ENCODE results near the gene GPR162. TPM values are rescaled to one million over a fixed set of nuclear protein-coding genes. Genes with fewer than 3 reads are reported as not detected.

The GPR162 gene
- total and polyA plus RNA-seq, 7 donors = 0.50 to 2.8 (median 1.0) TPM

DNA sequence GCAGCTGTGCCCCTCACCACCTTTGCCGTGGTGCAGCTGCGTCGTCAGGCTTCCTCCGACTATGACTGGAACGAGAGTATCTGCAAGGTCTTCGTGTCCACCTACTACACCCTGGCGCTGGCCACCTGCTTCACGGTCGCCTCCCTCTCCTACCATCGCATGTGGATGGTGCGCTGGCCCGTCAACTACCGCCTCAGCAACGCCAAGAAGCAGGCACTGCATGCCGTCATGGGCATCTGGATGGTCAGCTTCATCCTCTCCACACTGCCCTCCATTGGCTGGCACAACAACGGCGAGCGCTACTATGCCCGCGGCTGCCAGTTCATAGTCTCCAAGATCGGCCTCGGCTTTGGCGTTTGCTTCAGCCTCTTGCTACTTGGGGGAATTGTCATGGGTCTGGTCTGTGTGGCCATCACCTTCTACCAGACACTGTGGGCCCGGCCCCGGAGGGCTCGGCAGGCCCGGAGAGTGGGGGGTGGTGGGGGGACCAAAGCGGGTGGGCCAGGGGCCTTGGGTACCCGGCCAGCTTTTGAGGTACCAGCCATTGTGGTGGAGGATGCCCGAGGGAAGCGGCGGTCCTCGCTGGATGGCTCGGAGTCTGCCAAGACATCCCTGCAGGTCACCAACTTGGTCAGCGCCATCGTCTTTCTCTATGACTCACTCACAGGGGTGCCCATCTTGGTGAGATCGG is 2.6 kb downstream of the GPR162 start:
- Histone ChIP-seq H3K36me3 (ENCODE audit: insufficient read depth in 1 of 2, low read depth in 1 of 2) (no peaks in the 10 kb centered on the region), H3K27ac (no peak overlapping the region), H3K27me3 (ENCODE audit: insufficient read depth in 3 of 3, low read length in 2 of 3) (peaks cover 0 to 68% (median 17%) of the 10 kb centered on the region in 3 donors), H3K4me3 (no peak overlapping the region), H3K9me3 (no peaks in the 10 kb centered on the region), H3K4me1 (peaks cover 3% of the 10 kb centered on the region)
- TF ChIP-seq, protein P1, sequence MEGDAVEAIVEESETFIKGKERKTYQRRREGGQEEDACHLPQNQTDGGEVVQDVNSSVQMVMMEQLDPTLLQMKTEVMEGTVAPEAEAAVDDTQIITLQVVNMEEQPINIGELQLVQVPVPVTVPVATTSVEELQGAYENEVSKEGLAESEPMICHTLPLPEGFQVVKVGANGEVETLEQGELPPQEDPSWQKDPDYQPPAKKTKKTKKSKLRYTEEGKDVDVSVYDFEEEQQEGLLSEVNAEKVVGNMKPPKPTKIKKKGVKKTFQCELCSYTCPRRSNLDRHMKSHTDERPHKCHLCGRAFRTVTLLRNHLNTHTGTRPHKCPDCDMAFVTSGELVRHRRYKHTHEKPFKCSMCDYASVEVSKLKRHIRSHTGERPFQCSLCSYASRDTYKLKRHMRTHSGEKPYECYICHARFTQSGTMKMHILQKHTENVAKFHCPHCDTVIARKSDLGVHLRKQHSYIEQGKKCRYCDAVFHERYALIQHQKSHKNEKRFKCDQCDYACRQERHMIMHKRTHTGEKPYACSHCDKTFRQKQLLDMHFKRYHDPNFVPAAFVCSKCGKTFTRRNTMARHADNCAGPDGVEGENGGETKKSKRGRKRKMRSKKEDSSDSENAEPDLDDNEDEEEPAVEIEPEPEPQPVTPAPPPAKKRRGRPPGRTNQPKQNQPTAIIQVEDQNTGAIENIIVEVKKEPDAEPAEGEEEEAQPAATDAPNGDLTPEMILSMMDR (IDR thresholded peaks at IDR 0.05) = no peak
- intact Hi-C loops (cut with DNase I) = loop anchor here in 1 of 2 donors (10.0 kb wide), 1 partner anchor 69 kb away; the partner anchor contains the start of gene MLF2
- ATAC-seq (no peak), DNase-seq (no peak)
- WGBS, 3 donors = 73 to 84% (median 82%) methylated on average over 32 to 37 of the region's 37 CpGs

DNA sequence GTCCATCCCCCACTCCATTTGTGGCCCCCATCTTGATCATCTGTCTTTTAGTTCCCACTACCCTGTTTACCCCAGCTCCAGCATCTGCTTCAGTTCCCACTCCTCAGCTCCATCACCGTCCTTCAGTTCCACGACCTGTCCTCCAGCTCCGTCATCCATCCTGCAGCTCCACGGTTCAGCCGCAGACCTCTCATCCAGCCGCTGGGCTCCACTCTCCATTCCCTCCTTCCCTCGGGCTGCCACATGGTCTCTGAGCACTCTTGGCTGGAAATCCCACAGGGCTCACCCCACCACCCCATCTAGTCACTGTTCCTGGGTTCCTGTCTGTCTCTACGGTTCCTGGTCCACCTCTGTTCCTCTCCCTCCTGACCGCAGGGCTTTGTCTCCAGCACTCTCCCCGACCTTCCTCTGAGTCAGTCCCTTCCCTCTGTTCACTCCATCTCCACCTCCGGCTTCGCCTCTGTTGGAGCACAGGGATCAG is 3.3 kb downstream of the GPR162 start:
- WGBS, 3 donors = 46 to 56% (median 46%) methylated on average over 12 of the region's 12 CpGs
- no peak overlapping the region for H3K27ac ChIP-seq

DNA sequence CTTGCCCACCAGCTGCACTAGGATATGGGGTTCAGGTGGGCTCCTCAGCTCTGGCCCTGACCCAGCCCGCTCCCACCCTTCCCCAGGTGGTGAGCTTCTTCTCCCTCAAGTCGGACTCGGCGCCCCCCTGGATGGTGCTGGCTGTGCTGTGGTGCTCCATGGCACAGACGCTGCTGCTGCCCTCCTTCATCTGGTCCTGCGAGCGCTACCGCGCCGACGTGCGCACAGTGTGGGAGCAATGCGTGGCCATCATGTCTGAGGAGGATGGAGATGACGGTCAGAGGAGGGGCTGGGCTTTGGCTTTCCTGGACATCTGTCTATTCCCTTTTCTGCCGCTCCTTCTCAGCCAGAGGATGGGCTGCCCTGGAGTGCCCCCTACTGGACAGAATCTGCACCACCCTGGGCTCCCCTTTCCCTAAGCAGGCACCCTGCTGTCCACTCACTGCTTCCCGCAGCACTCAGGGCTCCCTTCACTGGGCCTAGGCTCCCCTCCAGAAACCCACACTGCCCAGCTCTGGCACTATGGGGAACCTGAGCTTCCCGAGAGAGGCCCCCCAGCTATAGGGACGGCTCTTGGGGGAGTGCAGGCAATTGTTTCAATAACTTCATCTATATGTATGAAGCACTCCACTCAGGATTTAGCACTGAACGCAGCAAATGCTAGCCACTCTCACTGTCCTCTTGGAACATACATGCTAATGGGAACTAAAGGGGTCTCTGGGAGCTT is 3.9 kb downstream of the GPR162 start:
- Histone ChIP-seq H3K4me1 (peaks cover 3% of the 10 kb centered on the region), H3K4me3 (no peak overlapping the region), H3K27me3 (ENCODE audit: insufficient read depth in 3 of 3, low read length in 2 of 3) (peaks cover 0 to 70% (median 15%) of the 10 kb centered on the region in 3 donors), H3K9me3 (no peaks in the 10 kb centered on the region), H3K36me3 (ENCODE audit: insufficient read depth in 1 of 2, low read depth in 1 of 2) (no peaks in the 10 kb centered on the region), H3K27ac (no peak overlapping the region)
- WGBS, 3 donors = 10 to 12% (median 12%) methylated on average over 17 to 19 of the region's 19 CpGs
- peak; percentile 83 to 89 for DNase-seq
- TF ChIP-seq, protein P1 (IDR thresholded peaks at IDR 0.05) = peak; percentile 87
- peak; percentile 79 to 83 (median 82) for ATAC-seq
- intact Hi-C loops (cut with DNase I) = loop anchor here (2.0 to 10.0 kb wide), 4 partner anchors 71 to 208 kb away; partner anchors contain the start of gene MLF2 (in 2 of the 2)

More for the DNA sequence above, 3.3 kb downstream of the GPR162 start:
- Histone ChIP-seq H3K27me3 (ENCODE audit: insufficient read depth in 3 of 3, low read length in 2 of 3) (peaks cover 0 to 73% (median 15%) of the 10 kb centered on the region in 3 donors), H3K9me3 (no peaks in the 10 kb centered on the region), H3K4me1 (peaks cover 3% of the 10 kb centered on the region), H3K36me3 (ENCODE audit: insufficient read depth in 1 of 2, low read depth in 1 of 2) (no peaks in the 10 kb centered on the region), H3K4me3 (no peak overlapping the region)
- TF ChIP-seq, protein P1 (IDR thresholded peaks at IDR 0.05) = no peak
- ATAC-seq = no peak
- DNase-seq = no peak
- intact Hi-C loops (cut with DNase I) = loop anchor here (5.0 to 10.0 kb wide), 3 partner anchors 70 to 208 kb away; partner anchors contain the start of gene MLF2 (in 2 of the 2)

DNA sequence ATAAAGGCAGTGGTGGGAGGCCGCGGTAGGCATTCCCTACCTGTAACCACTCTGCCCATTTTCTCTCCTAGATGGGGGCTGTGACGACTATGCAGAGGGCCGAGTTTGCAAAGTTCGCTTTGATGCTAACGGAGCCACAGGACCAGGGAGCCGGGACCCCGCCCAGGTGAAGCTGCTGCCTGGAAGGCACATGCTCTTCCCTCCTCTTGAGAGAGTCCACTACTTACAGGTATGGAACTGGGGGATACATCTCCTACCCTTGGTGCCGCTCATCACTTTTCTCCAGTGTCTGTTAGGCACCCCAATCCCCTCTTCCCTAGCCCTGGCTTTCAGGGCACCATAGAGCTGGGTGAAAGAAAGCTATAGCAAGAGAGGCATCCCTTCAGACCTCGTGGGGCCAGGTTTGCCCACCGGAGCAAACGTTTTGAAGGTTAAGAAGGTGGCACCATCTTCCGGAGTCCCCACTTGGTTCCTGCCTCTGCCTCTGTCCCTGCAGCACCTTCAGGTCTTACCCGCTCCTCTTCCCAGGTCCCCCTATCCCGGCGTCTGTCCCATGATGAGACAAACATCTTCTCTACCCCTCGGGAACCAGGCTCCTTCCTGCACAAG is 4.6 kb downstream of the GPR162 start:
- WGBS, 3 donors = 80 to 85% (median 84%) methylated on average over 17 of the region's 17 CpGs
- no peak overlapping the region for H3K27ac ChIP-seq
- H3K4me1 ChIP-seq = peaks cover 3% of the 10 kb centered on the region
- DNase-seq (no peak), ATAC-seq (no peak)
- TF ChIP-seq, protein P1 (IDR thresholded peaks at IDR 0.05) = no peak
- H3K4me3 ChIP-seq = no peak overlapping the region
- no peaks in the 10 kb centered on the region for H3K36me3 ChIP-seq (ENCODE audit: insufficient read depth in 1 of 2, low read depth in 1 of 2)
- intact Hi-C loops (cut with DNase I) = loop anchor here (2.0 to 10.0 kb wide), 4 partner anchors 71 to 209 kb away; partner anchors contain the start of gene MLF2 (in 2 of the 2)
- H3K9me3 ChIP-seq = no peaks in the 10 kb centered on the region
- H3K27me3 ChIP-seq (ENCODE audit: insufficient read depth in 3 of 3, low read length in 2 of 3) = peaks cover 0 to 70% (median 15%) of the 10 kb centered on the region in 3 donors

Data from psoas muscle (tissue), 8 donors.